ENCODE measurements around the gene SGTA.

SGTA gene

GRCh38 chr19:2768365-2769132, 14.5 kb downstream of the SGTA start:
- DNase-seq = no peak

GRCh38 chr19:2767688-2768087, 15.4 kb downstream of the SGTA start:
- no peak for DNase-seq

DNA sequence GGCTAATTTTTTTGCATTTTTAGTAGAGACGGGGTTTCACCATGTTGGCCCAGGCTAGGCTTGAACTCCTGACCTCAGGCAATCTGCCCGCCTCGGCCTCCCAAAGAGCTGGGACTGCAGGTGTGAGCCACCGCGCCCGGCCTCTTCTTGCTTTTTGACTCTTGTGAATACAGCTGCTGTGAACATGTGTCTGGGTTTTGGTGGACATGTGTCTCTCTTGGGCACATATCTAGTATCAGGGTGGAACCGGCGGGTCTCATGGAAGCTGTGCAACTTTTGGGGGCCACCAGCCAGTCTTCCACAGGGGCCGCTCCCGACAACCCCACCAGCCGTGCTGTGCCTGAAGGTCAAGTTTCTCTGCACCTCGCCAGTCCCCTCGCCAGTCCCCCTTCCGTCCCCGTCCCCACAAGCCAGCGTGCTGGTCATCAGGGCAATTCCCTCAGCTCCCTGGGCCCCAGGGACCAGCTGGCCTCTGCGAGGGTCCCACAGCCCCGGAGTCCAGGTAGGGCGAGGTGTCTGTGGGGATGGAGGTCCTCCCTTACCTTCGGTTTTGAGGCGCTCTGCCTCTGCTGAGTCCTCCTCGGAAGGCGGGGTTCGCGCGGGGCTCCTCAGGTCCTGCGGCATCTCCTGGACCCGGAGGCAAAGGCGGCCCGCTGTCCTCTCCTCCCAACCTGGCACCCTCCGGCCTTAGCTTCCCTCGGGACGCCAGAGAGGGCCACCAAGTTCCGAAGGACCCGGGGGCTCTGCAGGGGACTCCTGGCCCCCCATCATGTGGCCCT, 16.3 kb downstream of the SGTA start:
- DNase-seq = no peak

- no peak for DNase-seq
Observed at GRCh38 chr19:2765376-2765775, 17.7 kb downstream of the SGTA start.

DNA sequence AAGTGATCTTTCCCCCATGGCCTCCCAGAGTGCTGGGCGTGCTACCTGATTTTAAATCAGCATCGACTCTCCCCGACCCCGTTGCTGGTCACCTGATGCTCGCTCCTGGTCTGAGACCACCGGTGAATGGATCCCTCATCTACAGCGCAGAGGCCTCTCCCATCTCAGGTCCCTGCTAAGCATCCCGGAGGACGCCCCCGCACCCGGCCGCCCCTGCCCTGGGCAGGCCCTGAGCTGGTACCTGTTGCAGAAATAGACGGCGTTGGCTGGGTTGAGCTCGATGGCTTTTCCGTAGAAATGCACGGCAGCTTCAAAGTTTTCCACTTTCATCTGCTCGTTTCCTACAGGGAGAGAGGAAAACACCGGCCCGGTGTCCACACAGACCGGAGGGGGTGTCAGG, 18.1 kb downstream of the SGTA start:
- no peak for DNase-seq

DNA sequence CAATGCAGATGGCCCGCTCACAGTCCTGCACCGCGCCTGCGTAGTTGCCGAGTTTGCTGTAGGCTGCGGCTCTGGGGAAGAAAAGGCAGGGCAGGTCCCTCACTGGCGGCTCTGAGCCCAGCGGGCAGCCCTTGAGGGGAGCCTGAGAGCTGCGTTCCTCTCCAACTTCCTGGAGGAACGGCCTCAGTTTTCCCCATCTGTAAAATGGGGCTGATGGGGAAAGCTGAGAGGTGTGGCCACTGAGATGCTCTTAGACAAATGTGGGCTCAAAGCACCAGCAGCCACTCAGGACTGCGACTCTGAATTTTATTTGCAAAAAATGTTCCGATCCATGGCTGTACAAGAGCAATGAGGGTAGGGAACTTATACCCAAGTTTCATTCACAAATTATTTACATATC, 19.4 kb downstream of the SGTA start:
- DNase-seq = no peak

- DNase-seq = no peak
Observed at GRCh38 chr19:2762783-2763496, 20.1 kb downstream of the SGTA start.

DNA sequence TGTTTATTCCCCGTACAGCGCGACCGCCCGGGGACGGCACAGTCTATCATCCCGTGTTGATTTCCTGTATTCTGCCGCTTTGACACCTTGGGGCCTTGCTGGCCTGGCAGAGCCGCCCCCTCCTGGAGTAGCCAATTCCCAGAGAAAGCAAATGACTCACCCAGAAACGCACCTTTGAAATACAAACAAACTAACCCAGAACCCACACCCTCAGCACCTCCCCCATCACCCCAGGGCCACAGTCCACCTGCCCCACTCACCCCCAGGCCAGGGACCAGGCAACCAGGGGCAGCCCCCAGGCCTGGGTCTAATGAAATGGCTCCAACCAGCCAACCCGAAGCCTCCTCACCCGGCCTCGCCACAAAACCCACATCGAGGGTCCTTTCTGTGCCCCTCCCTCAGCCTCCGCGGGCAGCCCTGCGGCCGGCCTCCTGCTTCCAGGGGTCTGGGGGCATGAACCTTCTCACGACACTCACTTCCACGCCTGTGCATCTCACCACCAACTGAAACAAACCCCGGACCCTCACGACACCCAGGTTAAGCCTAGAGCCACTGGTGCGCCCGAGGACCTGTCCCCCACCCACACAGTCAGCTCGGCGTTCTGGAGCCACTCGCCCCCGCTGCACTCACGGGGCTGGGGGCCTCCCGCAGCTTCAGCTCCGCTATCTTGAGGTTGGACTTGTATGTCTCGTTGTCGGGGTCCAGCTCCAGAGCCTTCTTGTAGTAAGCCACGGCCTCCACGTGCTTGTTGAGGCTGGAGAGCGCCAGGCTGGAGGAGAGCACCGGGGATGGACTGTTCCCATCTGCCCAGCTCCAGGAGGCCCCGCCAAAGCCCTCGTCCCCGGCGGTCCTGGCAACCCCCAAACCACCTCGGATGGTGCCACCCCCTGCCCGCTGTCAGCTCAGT, 20.9 kb downstream of the SGTA start:
- DNase-seq = no peak

DNA sequence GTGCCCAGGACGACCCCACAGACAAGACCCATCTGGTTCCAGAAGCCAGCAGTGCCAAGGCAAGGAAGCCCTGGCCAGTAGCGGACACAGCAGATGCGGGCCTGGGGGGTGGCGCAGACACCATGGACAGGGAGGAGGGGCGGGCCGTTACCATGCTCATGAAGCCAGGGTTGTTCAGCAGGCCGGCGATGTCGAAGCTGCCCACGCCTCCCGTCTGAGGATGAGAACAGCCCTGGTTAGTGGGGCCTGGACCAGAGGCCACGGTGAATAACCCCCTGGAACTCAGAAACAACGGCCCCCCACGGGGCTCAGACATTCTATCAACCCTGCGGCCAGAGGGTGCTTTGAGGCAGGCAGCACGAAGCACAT, 21.8 kb downstream of the SGTA start:
- DNase-seq = no peak

DNA sequence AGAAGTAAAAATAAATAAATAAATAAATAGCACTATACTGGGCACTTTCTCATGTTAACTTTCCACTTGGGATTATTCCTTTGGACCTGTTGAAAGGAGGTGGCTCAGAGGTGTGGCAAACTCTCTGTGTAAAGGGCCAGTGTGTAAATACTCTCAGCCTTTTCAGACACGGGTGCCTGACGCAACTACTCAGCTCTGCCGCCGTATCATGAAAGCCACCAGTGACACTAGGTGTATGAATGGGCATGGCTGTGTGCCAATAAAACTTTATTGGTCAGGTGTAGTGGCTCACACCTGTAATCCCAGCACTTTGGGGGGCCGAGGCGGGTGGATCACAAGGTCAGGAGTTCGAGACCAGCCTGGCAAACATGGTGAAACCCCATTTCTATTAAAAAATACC, 23.1 kb downstream of the SGTA start:
- DNase-seq = no peak

GRCh38 chr19:2759362-2759761, 23.7 kb downstream of the SGTA start:
- DNase-seq = no peak

GRCh38 chr19:2758601-2759313, 24.3 kb downstream of the SGTA start:
- DNase-seq = no peak

DNA sequence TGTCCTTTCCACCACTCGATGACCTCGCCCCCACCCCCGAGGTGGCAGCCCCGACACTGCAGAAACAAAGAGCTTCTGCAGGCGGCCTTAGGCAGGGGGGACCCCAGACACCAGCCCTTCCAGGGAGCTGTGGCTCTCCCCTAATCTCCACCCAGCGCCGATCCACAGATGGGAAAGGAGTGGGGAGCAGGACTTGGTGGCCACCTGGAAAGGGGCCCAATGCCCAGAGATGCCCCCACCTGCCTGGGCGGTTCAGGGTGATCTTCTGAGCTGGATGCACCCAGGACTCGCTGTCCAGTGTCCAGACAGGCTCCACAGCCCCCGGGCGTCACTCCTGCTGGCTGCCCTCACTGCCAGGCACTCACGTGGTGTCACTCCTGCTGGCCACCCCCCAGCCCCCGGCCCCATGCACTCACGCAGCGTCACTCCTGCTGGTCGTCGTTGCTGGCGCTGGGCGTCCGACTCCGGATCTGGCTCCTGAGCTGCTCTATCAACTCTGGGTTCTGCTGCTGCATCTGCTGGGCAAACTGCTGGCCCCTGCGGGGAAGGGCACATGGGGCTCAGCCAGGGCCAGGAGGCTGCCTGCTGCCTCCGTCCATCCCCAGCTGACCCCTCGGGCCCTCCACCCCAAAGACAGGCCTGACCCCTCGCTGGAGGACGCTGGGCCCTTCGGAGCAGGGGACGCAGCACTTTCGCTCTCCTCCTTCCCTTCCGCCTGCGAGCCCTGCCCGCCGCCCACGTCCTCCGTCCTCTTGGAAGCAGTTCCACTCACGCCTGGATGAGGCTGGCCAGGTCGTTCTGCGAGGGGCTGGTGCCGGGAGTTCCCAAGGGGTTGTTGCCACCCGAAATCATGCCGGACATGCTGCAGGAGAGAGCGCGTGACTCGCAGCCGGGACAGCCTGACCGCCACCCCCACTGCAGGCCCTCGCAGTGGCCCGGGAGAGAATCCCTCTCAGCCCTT, 25.9 kb downstream of the SGTA start:
- DNase-seq = no peak

DNA sequence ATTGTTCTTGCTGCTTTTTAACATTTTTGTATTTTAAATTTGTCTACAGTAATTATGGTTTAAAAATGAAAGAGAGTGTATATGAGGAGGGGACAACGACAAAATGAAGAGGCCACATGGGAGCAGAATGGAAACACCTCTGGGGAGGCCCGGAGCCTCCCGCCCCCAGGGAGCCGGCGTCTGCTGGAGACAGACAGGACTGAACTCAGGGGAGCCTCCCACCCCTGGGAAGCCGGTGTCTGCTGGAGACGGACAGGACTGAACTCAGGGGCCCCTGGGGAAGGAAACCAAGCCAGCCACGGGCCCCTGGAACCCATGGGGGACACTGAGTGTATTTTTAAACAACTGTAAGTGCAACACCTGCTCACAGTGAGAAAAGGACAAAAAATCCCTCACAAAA, 26.6 kb downstream of the SGTA start:
- DNase-seq = no peak

DNA sequence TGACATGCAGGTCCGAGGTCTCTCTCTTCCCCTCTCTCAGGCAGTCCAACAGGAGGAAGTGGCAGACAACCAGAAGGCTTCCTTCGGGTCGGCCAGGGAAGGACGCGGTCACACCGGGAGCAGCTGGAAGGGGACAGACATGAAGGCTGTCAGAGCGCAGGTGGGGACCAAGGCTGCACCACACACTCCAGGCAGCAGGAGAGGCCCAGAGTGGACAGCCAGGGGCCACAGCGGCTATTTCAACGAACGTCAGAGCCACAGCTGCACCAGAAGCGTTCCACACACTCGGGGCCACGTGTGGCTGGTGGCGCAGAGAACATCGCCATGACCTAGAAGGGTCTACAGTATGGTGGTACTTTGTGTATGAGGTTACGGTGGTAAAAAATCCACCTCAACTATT, 27.3 kb downstream of the SGTA start:
- no peak for DNase-seq

GRCh38 chr19:2755448-2755705, 27.7 kb downstream of the SGTA start:
- no peak for DNase-seq

DNA sequence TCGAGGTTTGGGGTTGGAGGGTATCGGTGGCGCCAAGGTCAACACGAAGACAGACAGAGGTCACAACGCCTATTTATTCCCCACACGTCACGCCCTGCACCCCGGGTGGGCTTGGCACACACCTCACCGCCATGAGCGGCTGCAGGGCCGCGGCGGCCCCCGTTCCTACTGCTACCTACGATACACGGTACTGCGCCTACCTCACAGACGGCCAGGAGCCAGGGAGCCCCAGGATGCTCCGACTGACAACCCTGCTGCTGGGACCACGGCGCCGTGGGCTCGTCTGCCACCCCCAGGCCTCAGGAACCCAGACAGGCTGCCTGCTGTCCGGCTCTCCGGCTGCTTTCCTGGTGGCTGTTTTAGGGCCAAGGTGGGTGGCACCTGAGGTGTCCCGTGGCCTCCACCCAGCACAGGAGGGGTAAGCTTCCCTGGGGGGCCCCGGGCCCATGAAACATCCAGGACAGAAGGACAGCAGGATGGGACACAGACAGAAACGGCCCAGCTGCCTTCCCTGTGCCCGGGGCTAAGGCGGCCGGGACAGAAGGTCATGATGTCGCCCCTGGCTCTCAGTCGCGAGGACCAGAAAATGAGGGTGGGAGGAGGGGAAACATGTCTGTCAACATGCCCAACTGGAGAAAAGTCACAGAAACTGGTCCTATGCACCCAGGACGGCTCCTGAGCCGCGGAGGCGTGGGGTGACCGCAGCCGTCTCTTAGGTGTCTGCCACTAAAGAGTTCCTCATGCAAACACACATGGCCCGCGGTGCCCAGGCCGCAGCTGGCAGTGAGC, 28.2 kb downstream of the SGTA start:
- DNase-seq = no peak

GRCh38 chr19:2751438-2751830, 31.6 kb downstream of the SGTA start:
- DNase-seq = no peak

GRCh38 chr19:2750808-2751437, 32.1 kb downstream of the SGTA start:
- no peak for DNase-seq

- no peak for DNase-seq
Observed at GRCh38 chr19:2747349-2747748, 35.7 kb downstream of the SGTA start.
